Immature natural killer cell (primary cell): ENCODE measurements around the gene NTM. TPM values are rescaled to one million over a fixed set of nuclear protein-coding genes. Genes with fewer than 3 reads are reported as not detected.

ENCODE experiments used
- DNase-seq, 3 donors: peaks; one replicate each; pipeline ENCODE4 v3.0.0; 2022; ENCODE audit warnings: mixed read lengths in 1 of 3
- H3K27ac Mint-ChIP-seq, 6 donors: one replicate each; pipeline ENCODE4 v1.8.0; 2020; ENCODE audit warnings: mixed read lengths in 6 of 6, mild to moderate bottlenecking in 5 of 6, inconsistent platforms in 4 of 6, moderate library complexity in 3 of 6
- H3K27me3 Mint-ChIP-seq, 3 donors: one replicate each; pipeline ENCODE4 v1.8.0; 2020 to 2021; ENCODE audit warnings: low read depth in 3 of 3, mild to moderate bottlenecking in 3 of 3, mixed read lengths in 3 of 3, moderate library complexity in 3 of 3, inconsistent platforms in 1 of 3
- H3K36me3 Mint-ChIP-seq, 3 donors: one replicate each; pipeline ENCODE4 v1.8.0; 2020; ENCODE audit warnings: mixed read lengths in 3 of 3, inconsistent platforms in 2 of 3, mild to moderate bottlenecking in 2 of 3
- H3K4me1 Mint-ChIP-seq, 2 donors: one replicate each; pipeline ENCODE4 v1.8.0; 2020; ENCODE audit warnings: inconsistent platforms in 2 of 2, mild to moderate bottlenecking in 2 of 2, mixed read lengths in 2 of 2, moderate library complexity in 1 of 2
- H3K4me3 Mint-ChIP-seq, 5 donors: one replicate each; pipeline ENCODE4 v1.8.0; 2020; ENCODE audit warnings: mild to moderate bottlenecking in 5 of 5, mixed read lengths in 5 of 5, inconsistent platforms in 3 of 5, moderate library complexity in 3 of 5
- H3K9me3 Mint-ChIP-seq, 6 donors: one replicate each; pipeline ENCODE4 v1.8.0; 2020; ENCODE audit warnings: mild to moderate bottlenecking in 6 of 6, mixed read lengths in 6 of 6, inconsistent platforms in 4 of 6, moderate library complexity in 3 of 6
- polyA plus RNA-seq, 3 donors: library from polyadenylated mRNA; unstranded; fragments of 300-500 nt; fragmentation: Illumina TruSeq; gene quantifications; one replicate each; pipeline ENCODE4 v1.2.3, GENCODE V29; 2021

The NTM gene
- polyA plus RNA-seq, 3 donors from 2014 or later, result not detected

DNA sequence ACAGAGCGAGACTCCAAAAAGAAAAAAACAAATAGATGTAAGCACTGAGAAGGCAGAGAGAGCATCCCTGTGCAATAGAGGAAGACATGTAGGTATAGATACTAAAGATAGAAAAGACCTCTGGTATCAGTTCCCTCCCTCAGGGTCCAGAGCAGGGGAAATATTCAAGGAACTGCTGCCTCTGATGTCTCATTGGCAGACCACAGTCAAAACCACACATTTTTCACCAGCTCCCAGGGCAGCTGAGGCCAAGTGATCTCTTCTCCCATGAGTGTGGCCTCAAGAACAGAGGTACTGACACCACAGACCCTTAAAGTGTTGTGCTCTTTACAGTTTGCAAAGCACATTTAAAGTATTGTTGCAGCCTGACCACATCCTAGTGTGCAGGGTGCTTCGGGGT is 288.5 kb downstream of the NTM start:
- Mint-ChIP-seq H3K27me3 (peaks cover 0 to 4% (median 3%) of the 10 kb centered on the region in 3 donors), H3K36me3 (no peaks in the 10 kb centered on the region)

DNA sequence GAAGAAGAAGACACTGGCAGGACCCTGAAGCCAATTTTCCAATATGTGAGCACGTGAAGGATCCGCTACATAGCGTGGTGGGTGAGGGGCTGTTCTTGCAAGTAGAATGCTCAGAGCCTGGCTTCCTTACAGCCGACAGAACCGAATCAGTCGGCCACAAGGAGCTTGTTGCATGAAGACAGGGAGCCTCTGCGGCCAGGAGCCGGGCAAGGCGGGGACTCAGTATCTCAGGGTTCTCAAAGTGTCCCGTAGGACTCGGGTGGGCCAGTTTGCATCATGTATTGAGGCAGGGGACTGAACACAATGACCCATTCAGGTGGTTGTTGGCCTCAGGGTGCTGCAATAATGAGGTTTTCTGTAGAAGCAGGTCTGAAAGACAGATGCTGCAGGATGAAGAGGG is 289.5 kb downstream of the NTM start:
- H3K36me3 Mint-ChIP-seq, result no peaks in the 10 kb centered on the region
- H3K4me1 Mint-ChIP-seq, result no peaks in the 10 kb centered on the region
- peaks cover 0 to 4% (median 3%) of the 10 kb centered on the region in 3 donors for H3K27me3 Mint-ChIP-seq
- H3K4me3 Mint-ChIP-seq, result no peak overlapping the region
- H3K27ac Mint-ChIP-seq, result no peak overlapping the region
- H3K9me3 Mint-ChIP-seq, result peaks cover 0 to 6% (median 0%) of the 10 kb centered on the region in 6 donors
- DNase-seq, result no peak

More for the DNA sequence above, 288.5 kb downstream of the NTM start:
- H3K4me3 Mint-ChIP-seq, result peak overlapping the region in 1 of 5 donors; percentile 27
- H3K4me1 Mint-ChIP-seq, result no peaks in the 10 kb centered on the region
- H3K9me3 Mint-ChIP-seq, result peaks cover 0 to 6% (median 0%) of the 10 kb centered on the region in 6 donors
- H3K27ac Mint-ChIP-seq, result no peak overlapping the region
- no peak for DNase-seq

DNA sequence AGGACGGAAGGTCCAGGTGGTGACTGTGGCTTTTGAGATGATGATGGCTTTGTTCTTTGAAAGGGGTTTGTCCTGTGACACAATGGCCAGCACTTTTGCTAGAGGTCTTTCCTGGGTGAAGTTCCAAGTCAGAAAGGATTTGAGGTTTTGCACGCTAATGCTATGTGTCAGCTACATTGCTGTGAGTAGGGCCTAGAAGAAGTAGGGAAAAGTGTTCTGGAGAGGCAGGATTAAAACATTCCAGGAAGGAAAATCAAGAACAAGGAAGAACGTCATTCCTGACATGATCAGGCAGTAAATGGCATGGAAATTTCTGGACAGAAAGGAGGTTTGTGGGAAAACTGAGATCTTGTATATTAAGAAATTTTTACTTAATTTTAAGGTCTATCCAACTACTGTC is 290.7 kb downstream of the NTM start:
- no peaks in the 10 kb centered on the region for H3K4me1 Mint-ChIP-seq
- H3K27ac Mint-ChIP-seq, result no peak overlapping the region
- peaks cover 0 to 7% (median 0%) of the 10 kb centered on the region in 6 donors for H3K9me3 Mint-ChIP-seq

DNA sequence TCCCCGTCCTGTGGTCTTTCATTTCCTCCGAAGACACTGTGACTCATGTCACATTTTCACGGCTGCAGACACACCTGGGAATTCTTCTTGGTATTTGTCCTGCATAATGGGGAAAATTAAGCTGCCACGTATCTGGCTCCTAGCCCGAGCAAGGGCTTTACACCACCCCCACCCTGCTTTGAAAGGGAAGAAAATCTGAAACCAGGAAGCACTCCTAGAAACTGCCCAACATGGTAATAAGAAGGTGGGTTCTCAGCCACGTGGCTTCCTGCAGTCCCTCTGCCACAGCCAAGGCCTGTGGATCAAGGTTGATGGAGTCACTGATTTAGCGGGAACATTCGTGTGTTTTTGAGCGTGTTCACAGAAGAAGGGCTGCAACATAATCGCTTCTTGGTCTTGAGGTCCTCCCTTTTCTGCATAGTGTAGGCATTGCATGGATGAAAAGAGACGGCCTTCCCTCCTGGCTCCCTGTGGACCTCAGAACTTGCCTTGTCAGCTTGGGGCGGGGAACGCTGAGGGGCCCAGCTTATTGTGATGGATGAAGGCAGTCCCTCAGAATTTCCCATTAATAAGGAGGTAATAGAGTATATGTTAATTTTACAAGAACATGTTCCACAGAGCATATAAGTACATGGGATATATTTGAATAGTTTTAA is 292.0 kb downstream of the NTM start:
- no peaks in the 10 kb centered on the region for H3K36me3 Mint-ChIP-seq
- no peak overlapping the region for H3K4me3 Mint-ChIP-seq
- DNase-seq, result no peak
- peaks cover 0 to 7% (median 0%) of the 10 kb centered on the region in 6 donors for H3K9me3 Mint-ChIP-seq
- no peaks in the 10 kb centered on the region for H3K4me1 Mint-ChIP-seq
- H3K27me3 Mint-ChIP-seq, result peaks cover 0 to 4% (median 3%) of the 10 kb centered on the region in 3 donors
- no peak overlapping the region for H3K27ac Mint-ChIP-seq

More for the DNA sequence above, 290.7 kb downstream of the NTM start:
- H3K36me3 Mint-ChIP-seq, result no peaks in the 10 kb centered on the region
- peaks cover 0 to 4% (median 3%) of the 10 kb centered on the region in 3 donors for H3K27me3 Mint-ChIP-seq
- no peak overlapping the region for H3K4me3 Mint-ChIP-seq
- DNase-seq, result no peak

DNA sequence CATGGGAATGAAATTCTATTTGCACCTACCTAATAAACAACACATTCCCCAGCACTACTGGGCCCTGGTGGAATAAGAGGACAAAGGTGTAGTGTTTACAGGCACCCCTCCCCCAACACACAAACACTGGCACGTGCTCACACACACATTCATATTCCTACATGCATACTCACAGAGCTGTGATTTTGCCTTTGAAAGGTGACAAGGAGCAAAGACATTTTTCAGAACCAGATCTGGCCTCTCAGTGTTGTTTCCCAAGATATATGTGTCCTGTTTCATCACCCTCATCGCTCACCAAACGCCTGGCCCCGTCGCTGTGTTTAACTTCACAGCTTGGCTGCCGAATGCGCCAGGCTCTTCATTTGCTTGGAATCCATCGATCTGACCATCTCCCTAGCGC is 292.6 kb downstream of the NTM start:
- H3K27me3 Mint-ChIP-seq, result peaks cover 0 to 4% (median 0%) of the 10 kb centered on the region in 3 donors
- no peaks in the 10 kb centered on the region for H3K36me3 Mint-ChIP-seq
- H3K4me3 Mint-ChIP-seq, result no peak overlapping the region
- H3K4me1 Mint-ChIP-seq, result no peaks in the 10 kb centered on the region
- H3K27ac Mint-ChIP-seq, result no peak overlapping the region
- no peak for DNase-seq
- peaks cover 0 to 7% (median 0%) of the 10 kb centered on the region in 6 donors for H3K9me3 Mint-ChIP-seq

DNA sequence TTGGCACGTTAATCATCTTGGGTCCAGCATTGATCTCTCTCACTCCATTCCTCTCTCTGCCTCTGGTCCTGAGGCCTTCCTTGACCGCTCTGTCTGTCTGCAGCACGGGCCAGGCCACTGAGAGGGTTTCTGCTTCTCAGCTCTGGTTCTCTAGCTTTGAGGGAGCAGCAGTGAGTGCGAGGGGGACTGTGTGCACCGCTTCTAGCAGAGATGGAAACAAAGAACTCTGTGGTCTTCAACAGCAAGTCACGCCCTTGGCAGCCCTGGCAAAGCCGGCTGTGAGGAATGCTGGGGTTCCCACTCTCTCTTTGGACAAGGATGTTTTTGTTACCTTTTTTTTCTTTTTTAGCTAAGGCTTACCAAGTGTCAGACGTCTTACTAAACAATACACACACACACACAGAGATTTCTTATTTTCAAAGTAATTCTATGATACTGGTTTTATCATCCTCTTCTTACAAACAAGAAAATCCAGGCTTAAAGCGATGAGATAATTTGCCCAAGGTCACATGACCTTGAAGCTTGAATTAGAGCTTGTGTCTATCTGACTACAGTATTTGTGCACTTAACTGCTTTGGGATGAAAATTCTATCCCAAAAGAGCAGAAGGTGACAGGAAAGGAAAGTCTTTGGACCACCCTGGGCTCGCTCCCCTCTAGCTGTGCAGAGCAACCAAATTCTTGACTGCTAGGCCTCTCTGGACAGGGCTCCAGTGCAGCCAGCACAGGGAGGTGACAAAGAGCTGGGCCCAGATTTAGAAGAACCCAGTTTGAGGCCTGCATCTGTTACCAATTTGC is 293.2 kb downstream of the NTM start:
- DNase-seq, result no peak
- H3K4me3 Mint-ChIP-seq, result no peak overlapping the region
- peaks cover 0 to 7% (median 0%) of the 10 kb centered on the region in 6 donors for H3K9me3 Mint-ChIP-seq
- no peaks in the 10 kb centered on the region for H3K4me1 Mint-ChIP-seq
- peaks cover 0 to 2% (median 0%) of the 10 kb centered on the region in 3 donors for H3K27me3 Mint-ChIP-seq
- no peak overlapping the region for H3K27ac Mint-ChIP-seq
- H3K36me3 Mint-ChIP-seq, result no peaks in the 10 kb centered on the region

DNA sequence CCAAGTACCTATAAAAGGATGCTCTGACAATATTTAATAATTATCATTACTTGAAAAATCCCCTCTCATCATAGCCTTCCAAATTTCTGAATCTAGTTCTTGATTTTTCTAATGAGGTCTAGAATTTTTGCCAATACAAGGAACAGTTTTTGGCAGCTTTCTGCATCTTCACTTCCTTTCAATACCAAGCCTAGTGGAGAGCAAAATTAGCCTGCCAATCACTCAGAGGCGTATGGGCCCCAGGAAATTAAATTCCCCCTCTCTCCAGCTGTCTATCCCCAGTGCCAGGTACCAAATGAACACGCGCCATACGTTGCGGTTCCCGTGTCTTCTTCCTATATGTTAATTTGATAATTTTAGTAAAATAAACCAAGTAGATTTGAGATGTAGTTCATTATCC is 293.9 kb downstream of the NTM start:
- H3K27me3 Mint-ChIP-seq, result peaks cover 0 to 2% (median 0%) of the 10 kb centered on the region in 3 donors
- no peak for DNase-seq
- H3K36me3 Mint-ChIP-seq, result no peaks in the 10 kb centered on the region
- no peaks in the 10 kb centered on the region for H3K4me1 Mint-ChIP-seq
- H3K4me3 Mint-ChIP-seq, result no peak overlapping the region
- H3K27ac Mint-ChIP-seq, result no peak overlapping the region
- peaks cover 0 to 6% (median 0%) of the 10 kb centered on the region in 6 donors for H3K9me3 Mint-ChIP-seq

DNA sequence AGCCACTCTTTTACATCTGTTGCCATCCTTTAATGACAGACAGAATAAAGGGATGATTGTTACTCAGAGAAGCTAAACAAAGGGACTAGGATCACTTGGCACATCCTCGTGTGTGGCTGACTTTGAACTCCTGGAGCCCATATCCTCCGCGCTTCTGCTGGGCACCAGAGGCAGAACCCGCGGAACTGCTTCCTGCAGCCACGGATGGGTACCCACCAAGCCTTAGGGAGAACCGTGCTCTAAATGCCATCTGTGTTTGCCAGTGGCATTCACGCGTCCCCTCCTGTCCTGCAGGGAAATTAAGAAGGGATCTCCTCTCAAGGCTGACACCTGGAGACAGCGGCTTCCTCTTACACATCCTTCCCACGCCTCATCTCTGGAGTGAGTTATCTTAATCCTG is 294.4 kb downstream of the NTM start:
- no peaks in the 10 kb centered on the region for H3K4me1 Mint-ChIP-seq
- H3K9me3 Mint-ChIP-seq, result peaks cover 0 to 3% (median 0%) of the 10 kb centered on the region in 6 donors
- H3K27me3 Mint-ChIP-seq, result peaks cover 0 to 2% (median 0%) of the 10 kb centered on the region in 3 donors
- no peak overlapping the region for H3K27ac Mint-ChIP-seq
- no peak for DNase-seq
- H3K4me3 Mint-ChIP-seq, result no peak overlapping the region
- H3K36me3 Mint-ChIP-seq, result no peaks in the 10 kb centered on the region

DNA sequence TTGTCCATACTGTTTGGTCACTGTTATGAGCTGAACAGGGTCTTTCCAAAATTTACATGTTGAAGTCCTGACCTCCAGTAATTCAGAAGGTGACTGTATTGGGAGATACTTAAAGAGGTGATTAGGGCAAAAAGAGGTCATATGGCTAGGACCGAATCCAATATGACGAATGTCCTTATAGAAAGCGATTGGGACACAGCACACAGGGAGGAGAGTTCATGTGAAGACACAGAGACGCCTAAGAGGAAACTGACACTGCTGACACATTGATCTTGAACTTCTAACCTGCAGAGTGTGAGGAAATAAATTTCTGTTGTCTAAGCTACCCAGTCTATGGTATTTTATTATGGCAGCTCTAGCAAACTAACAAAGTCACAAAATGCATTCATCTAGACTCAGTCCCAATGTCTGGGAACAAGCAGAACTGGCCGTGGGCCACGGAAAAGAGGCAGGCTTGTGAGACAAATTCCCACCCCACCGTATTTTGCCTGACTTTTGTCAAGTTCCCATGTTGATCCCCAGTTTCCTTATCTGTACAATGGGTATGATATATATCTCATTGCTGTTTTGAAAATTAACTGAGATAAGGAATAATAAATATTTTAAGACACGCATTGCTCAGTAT is 295.0 kb downstream of the NTM start:
- H3K4me3 Mint-ChIP-seq, result no peak overlapping the region
- peaks cover 0 to 3% (median 0%) of the 10 kb centered on the region in 6 donors for H3K9me3 Mint-ChIP-seq
- no peak for DNase-seq
- H3K4me1 Mint-ChIP-seq, result no peaks in the 10 kb centered on the region
- H3K27ac Mint-ChIP-seq, result no peak overlapping the region
- peaks cover 0 to 4% (median 2%) of the 10 kb centered on the region in 3 donors for H3K27me3 Mint-ChIP-seq
- no peaks in the 10 kb centered on the region for H3K36me3 Mint-ChIP-seq

DNA sequence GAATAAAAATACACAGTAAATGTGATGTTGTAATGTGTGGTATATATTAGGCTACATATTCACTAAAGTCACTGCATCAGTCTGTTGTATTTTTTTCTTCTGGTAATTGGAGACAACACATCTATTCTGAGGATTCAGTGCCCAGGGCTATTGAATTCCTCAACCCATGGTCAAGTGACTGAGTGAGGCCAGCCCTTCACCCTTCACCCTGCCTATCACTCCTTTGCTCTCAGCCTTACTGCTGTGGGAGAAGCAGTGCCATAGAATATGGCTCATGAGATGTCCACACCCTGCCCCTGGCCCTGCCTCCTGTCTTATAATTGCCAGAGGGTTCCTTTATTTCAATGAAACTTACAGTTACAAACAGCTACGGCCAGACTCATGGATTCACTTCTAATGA is 295.6 kb downstream of the NTM start:
- Mint-ChIP-seq H3K36me3 (no peaks in the 10 kb centered on the region), H3K4me3 (no peak overlapping the region), H3K9me3 (peaks cover 0 to 3% (median 0%) of the 10 kb centered on the region in 6 donors), H3K27me3 (peaks cover 0 to 4% (median 0%) of the 10 kb centered on the region in 3 donors), H3K4me1 (no peaks in the 10 kb centered on the region), H3K27ac (no peak overlapping the region)
- DNase-seq, result no peak

DNA sequence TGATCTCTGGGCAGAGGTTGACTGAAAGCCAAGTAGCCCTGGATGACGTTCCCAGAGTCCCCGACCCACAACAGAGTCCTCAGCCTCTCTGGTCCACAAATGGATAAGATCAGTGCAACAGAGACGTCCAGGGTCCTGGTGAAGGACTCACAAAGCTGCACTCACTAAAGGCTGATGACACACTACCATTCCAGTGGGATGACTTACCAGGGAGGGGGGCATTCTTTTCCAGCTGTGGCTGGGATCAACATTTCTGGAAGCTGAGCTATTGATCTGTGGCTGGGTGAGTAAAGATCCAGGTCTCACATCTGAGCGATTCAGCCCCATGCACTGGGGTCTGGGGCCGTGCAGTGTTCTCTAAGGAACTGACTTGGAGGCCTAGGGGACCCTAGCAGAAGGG is 296.2 kb downstream of the NTM start:
- Mint-ChIP-seq H3K27me3 (peaks cover 0 to 4% (median 0%) of the 10 kb centered on the region in 3 donors), H3K27ac (no peak overlapping the region), H3K9me3 (peaks cover 0 to 3% (median 0%) of the 10 kb centered on the region in 6 donors), H3K36me3 (no peaks in the 10 kb centered on the region), H3K4me3 (no peak overlapping the region), H3K4me1 (no peaks in the 10 kb centered on the region)
- DNase-seq, result no peak

DNA sequence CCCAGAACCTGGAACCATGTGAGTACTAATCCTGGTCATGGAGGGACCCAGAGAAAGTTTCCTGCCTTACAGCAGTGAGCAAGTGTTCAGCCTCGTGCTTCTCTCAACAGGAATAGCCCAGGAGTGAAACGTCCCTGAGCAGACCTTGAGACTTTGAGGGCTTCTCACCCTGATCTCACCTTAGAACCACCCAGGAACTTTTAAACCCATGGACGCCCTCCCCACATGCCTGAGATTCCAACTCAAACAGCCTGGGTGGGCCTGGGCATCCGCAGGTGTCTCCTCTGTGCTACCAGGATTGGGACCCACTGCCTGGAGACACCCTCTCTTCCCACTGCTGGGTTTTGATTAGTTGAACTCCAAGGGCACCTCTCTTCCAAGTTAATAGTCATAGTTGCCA is 297.2 kb downstream of the NTM start:
- Mint-ChIP-seq H3K9me3 (peaks cover 0 to 4% (median 0%) of the 10 kb centered on the region in 6 donors), H3K4me3 (no peak overlapping the region), H3K36me3 (no peaks in the 10 kb centered on the region), H3K4me1 (no peaks in the 10 kb centered on the region), H3K27me3 (peaks cover 0 to 4% (median 0%) of the 10 kb centered on the region in 3 donors), H3K27ac (no peak overlapping the region)
- no peak for DNase-seq

DNA sequence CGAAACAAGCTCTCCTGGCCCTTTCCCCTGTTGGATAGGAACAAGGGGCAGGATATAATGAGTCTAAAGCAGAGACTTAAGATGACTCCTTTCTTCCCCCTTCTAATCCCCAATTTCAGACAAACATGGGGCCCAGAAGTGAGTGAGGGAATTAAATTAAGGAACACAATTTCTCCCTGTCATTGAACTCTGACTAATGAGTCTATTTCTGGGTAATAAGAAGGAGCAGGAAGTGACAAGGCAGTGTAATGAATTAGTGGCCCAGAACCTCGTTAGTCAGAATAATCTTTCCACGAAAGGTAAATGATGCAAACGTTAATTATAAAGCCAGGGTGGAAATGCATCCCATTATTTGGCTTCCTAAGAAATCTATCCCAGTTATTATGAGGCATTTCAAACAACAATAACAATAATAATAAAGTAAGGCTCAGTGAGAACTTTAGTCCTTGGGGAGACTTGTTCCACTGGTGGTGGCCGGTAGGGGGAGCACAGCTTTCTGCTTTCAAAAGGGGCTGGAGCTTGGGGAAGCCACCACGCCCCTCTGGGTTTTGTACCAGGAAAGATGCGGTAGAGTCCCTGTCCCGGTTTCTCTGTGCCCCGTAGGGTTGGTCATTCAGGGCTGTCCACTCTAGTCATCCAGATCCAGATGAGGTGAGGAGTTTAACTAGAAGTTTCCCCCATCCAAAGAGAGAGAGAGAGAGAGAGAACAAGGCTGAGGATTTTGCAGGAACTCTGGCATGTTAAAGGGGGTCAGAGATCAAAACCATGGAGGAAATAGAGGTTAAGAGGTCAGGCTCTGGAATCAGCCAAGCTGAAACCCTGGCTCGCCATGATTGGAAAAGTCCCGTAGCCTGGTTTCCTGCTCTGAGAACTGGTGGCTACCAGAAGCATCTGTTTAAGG is 298.3 kb downstream of the NTM start:
- H3K27me3 Mint-ChIP-seq, result peaks cover 0 to 4% (median 0%) of the 10 kb centered on the region in 3 donors
- no peak overlapping the region for H3K4me3 Mint-ChIP-seq
- H3K9me3 Mint-ChIP-seq, result peaks cover 0 to 3% (median 0%) of the 10 kb centered on the region in 6 donors
- H3K36me3 Mint-ChIP-seq, result no peaks in the 10 kb centered on the region
- no peak overlapping the region for H3K27ac Mint-ChIP-seq
- no peak for DNase-seq
- no peaks in the 10 kb centered on the region for H3K4me1 Mint-ChIP-seq
